Activated naive CD8-positive, alpha-beta T cell (primary cell): ENCODE data around the gene AQP7.
A peak's percentile ranks its signal among the peaks of the same experiment; 100 is the strongest.
"Not testable (repeated sequence)": the region's sequence is repeated elsewhere in the genome, so short reads cannot be mapped to it uniquely, and the experiment has no call there.

Experiments
- H3K27ac Mint-ChIP-seq: one replicate; pipeline ENCODE4 v1.8.0; 2021; ENCODE audit warnings: mixed read lengths
- H3K27me3 Mint-ChIP-seq: one replicate; pipeline ENCODE4 v1.8.0; 2021; ENCODE audit warnings: mixed read lengths
- H3K36me3 Mint-ChIP-seq: one replicate; pipeline ENCODE4 v1.8.0; 2021; ENCODE audit warnings: mixed read lengths
- H3K4me1 Mint-ChIP-seq: one replicate; pipeline ENCODE4 v1.8.0; 2021; ENCODE audit warnings: low read depth, mixed read lengths
- H3K4me3 Mint-ChIP-seq: one replicate; pipeline ENCODE4 v1.8.0; 2021; ENCODE audit warnings: mild to moderate bottlenecking, mixed read lengths
- H3K9me3 Mint-ChIP-seq: one replicate; pipeline ENCODE4 v1.8.0; 2021; ENCODE audit warnings: low read depth, mixed read lengths

Gene AQP7

GRCh38 chr9:33402371-33402770, at the start of gene AQP7:
TSS of gene AQP7 (minus strand) at chr9:33402568. CDS start at chr9:33401262, 1,306 bp downstream.
- not testable (repeated sequence) for H3K9me3 Mint-ChIP-seq, H3K27ac Mint-ChIP-seq, H3K36me3 Mint-ChIP-seq, H3K4me3 Mint-ChIP-seq, H3K27me3 Mint-ChIP-seq, H3K4me1 Mint-ChIP-seq

- no peak overlapping the region for H3K4me3 Mint-ChIP-seq
- H3K9me3 Mint-ChIP-seq: no peaks in the 10 kb centered on the region
- no peaks in the 10 kb centered on the region for H3K36me3 Mint-ChIP-seq
- no peaks in the 10 kb centered on the region for H3K27me3 Mint-ChIP-seq
- peaks cover 65% of the 10 kb centered on the region for H3K4me1 Mint-ChIP-seq
- H3K27ac Mint-ChIP-seq: no peak overlapping the region
Observed at GRCh38 chr9:33450621-33451146, 48.3 kb upstream of the AQP7 start.

- Mint-ChIP-seq H3K4me1 (peaks cover 71% of the 10 kb centered on the region), H3K27ac (no peak overlapping the region), H3K27me3 (no peaks in the 10 kb centered on the region), H3K36me3 (peaks cover under 1% of the 10 kb centered on the region), H3K4me3 (no peak overlapping the region), H3K9me3 (no peaks in the 10 kb centered on the region)
Observed at GRCh38 chr9:33449715-33450114, 47.3 kb upstream of the AQP7 start.

GRCh38 chr9:33447799-33448553, 45.6 kb upstream of the AQP7 start:
- Mint-ChIP-seq H3K27me3 (no peaks in the 10 kb centered on the region), H3K9me3 (no peaks in the 10 kb centered on the region), H3K4me3 (peak overlapping the region; percentile 84), H3K4me1 (peaks cover 66% of the 10 kb centered on the region), H3K27ac (peak overlapping the region; percentile 47), H3K36me3 (peaks cover 2% of the 10 kb centered on the region)

GRCh38 chr9:33446946-33447798, 44.8 kb upstream of the AQP7 start, which contains the start of gene AQP3:
TSS of gene AQP3 (minus strand) at chr9:33447593. CDS start at chr9:33447530, 63 bp downstream.
- Mint-ChIP-seq H3K4me3 (peak within 1 kb of the TSS; percentile 89), H3K9me3 (no peaks in the 10 kb centered on the region), H3K27ac (peak within 1 kb of the TSS; percentile 96), H3K4me1 (peaks cover 58% of the 10 kb centered on the region), H3K27me3 (no peaks in the 10 kb centered on the region), H3K36me3 (peaks cover 2% of the 10 kb centered on the region)

GRCh38 chr9:33446240-33446945, 44.0 kb upstream of the AQP7 start:
- peaks cover 2% of the 10 kb centered on the region for H3K36me3 Mint-ChIP-seq
- peaks cover 57% of the 10 kb centered on the region for H3K4me1 Mint-ChIP-seq
- peak overlapping the region; percentile 96 for H3K27ac Mint-ChIP-seq
- H3K27me3 Mint-ChIP-seq: no peaks in the 10 kb centered on the region
- peak overlapping the region; percentile 89 for H3K4me3 Mint-ChIP-seq
- H3K9me3 Mint-ChIP-seq: no peaks in the 10 kb centered on the region

GRCh38 chr9:33445389-33446239, 43.2 kb upstream of the AQP7 start:
- H3K4me3 Mint-ChIP-seq: peak overlapping the region; percentile 89
- peak overlapping the region; percentile 96 for H3K27ac Mint-ChIP-seq
- H3K9me3 Mint-ChIP-seq: no peaks in the 10 kb centered on the region
- H3K36me3 Mint-ChIP-seq: peaks cover 2% of the 10 kb centered on the region
- H3K4me1 Mint-ChIP-seq: peaks cover 55% of the 10 kb centered on the region
- H3K27me3 Mint-ChIP-seq: no peaks in the 10 kb centered on the region

- Mint-ChIP-seq H3K4me1 (peaks cover 55% of the 10 kb centered on the region), H3K4me3 (no peak overlapping the region), H3K27me3 (no peaks in the 10 kb centered on the region), H3K9me3 (no peaks in the 10 kb centered on the region), H3K36me3 (peaks cover 2% of the 10 kb centered on the region), H3K27ac (peak overlapping the region; percentile 28)
Observed at GRCh38 chr9:33443464-33444154, 41.2 kb upstream of the AQP7 start.

GRCh38 chr9:33443047-33443446, 40.7 kb upstream of the AQP7 start:
- Mint-ChIP-seq H3K9me3 (no peaks in the 10 kb centered on the region), H3K27me3 (no peaks in the 10 kb centered on the region), H3K4me1 (peaks cover 49% of the 10 kb centered on the region), H3K36me3 (peaks cover 2% of the 10 kb centered on the region), H3K4me3 (no peak overlapping the region), H3K27ac (no peak overlapping the region)

GRCh38 chr9:33442125-33442524, 39.8 kb upstream of the AQP7 start:
- no peak overlapping the region for H3K4me3 Mint-ChIP-seq
- H3K27ac Mint-ChIP-seq: no peak overlapping the region
- H3K36me3 Mint-ChIP-seq: peaks cover 2% of the 10 kb centered on the region
- no peaks in the 10 kb centered on the region for H3K9me3 Mint-ChIP-seq
- no peaks in the 10 kb centered on the region for H3K27me3 Mint-ChIP-seq
- peaks cover 43% of the 10 kb centered on the region for H3K4me1 Mint-ChIP-seq

- H3K4me1 Mint-ChIP-seq: peaks cover 28% of the 10 kb centered on the region
- peaks cover 2% of the 10 kb centered on the region for H3K36me3 Mint-ChIP-seq
- H3K4me3 Mint-ChIP-seq: no peak overlapping the region
- H3K9me3 Mint-ChIP-seq: no peaks in the 10 kb centered on the region
- no peaks in the 10 kb centered on the region for H3K27me3 Mint-ChIP-seq
- no peak overlapping the region for H3K27ac Mint-ChIP-seq
Observed at GRCh38 chr9:33440609-33441008, 38.2 kb upstream of the AQP7 start.

GRCh38 chr9:33440204-33440603, 37.8 kb upstream of the AQP7 start:
- H3K4me3 Mint-ChIP-seq: no peak overlapping the region
- H3K27ac Mint-ChIP-seq: peak overlapping the region; percentile 10
- peaks cover 25% of the 10 kb centered on the region for H3K4me1 Mint-ChIP-seq
- peaks cover 2% of the 10 kb centered on the region for H3K36me3 Mint-ChIP-seq
- H3K27me3 Mint-ChIP-seq: no peaks in the 10 kb centered on the region
- H3K9me3 Mint-ChIP-seq: no peaks in the 10 kb centered on the region

GRCh38 chr9:33439731-33440130, 37.4 kb upstream of the AQP7 start:
- H3K36me3 Mint-ChIP-seq: peaks cover 1% of the 10 kb centered on the region

More at GRCh38 chr9:33439731-33440130, 37.4 kb upstream of the AQP7 start:
- no peak overlapping the region for H3K27ac Mint-ChIP-seq
- H3K4me3 Mint-ChIP-seq: no peak overlapping the region
- H3K9me3 Mint-ChIP-seq: no peaks in the 10 kb centered on the region
- no peaks in the 10 kb centered on the region for H3K27me3 Mint-ChIP-seq
- peaks cover 20% of the 10 kb centered on the region for H3K4me1 Mint-ChIP-seq
